Sigmoid colon (tissue), 4 donors: Measurements from ENCODE around the gene LAMA4.

Experiments used
- CTCF ChIP-seq, 4 experiments: fragments of 450-650 bp in 3 of 4; fragments of 200-600 bp in 1 of 4; IDR thresholded peaks; one replicate each; pipeline ENCODE4 v1.5.1; 2016 to 2019; ENCODE audit warnings: antibody characterized with exemption in 4 of 4, mild to moderate bottlenecking in 3 of 4, moderate library complexity in 2 of 4
- EP300 ChIP-seq, 4 donors: sonication (generic); formaldehyde crosslinking; IDR thresholded peaks; one replicate each; pipeline ENCODE4 v1.6.1; 2017; ENCODE audit warnings: antibody characterized with exemption in 4 of 4
- POLR2A ChIP-seq, 2 donors: fragments of 450-650 bp; IDR thresholded peaks; one replicate each; pipeline ENCODE4 v1.6.1; 2016; ENCODE audit warnings: antibody characterized with exemption in 2 of 2, mild to moderate bottlenecking in 2 of 2, moderate library complexity in 2 of 2

GRCh38 chr6:112061605-112062004 lies 192.8 kb downstream of the LAMA4 start:
- TF ChIP-seq POLR2A (IDR thresholded peaks at IDR 0.05) (no peak), CTCF (IDR thresholded peaks at IDR 0.05) (no peak), EP300 (IDR thresholded peaks at IDR 0.05) (no peak)
